ENCODE data around the gene FAM163A.
"Not testable (repeated sequence)": the region's sequence is repeated elsewhere in the genome, so short reads cannot be mapped to it uniquely, and the experiment has no call there.

The FAM163A gene

DNA sequence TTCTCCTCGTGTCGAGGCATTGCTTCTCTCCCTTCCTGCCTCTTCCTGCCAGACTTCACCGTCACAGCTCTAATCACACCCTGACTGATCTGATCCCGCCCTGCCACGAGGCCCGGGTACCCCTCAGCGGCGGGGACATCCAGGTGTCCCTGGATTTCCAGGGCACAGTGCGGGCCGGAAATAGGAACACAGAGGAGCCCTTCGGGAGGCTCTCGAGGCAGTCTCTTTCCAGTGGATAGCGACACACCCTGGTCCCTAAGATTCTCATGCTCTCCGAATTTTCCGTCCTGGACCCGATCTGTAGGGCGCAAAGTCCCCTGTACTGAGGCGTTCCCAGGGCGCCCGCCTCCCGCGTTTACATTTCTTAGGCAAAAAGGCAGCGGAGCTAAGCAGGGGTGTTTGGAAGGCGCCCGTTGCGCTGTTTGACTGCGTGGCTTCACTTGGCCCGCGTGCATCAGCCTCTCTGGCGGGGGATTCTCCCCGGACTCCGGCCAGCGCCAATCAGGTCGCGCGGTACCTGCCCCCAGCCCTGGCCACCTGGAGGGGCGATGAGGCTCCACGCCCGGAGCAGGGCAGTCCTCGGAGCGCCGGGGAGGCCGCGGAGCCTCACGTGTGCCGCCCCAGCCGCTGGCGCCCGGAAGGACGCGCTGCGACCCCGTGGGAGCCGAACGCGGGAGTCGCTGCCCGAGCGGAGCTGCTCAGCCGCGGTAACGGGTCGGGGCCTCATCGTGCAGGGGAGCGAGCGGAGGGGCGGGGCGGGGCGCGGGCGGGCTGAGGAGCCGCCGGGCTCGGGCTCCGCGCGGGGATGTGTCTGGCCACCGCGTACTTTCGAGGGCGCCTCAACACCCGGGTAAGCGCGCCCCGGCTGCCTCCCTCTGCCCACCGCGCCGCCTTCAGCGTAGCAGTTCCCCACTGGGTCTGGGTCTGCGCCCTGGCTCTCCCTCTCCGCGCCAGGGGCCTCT lies at the start of gene FAM163A:
Gene FAM163A (plus strand): TSS at position 575 of the 962 bp plus-strand sequence. CDS start 69,807 bp downstream, outside the sequence.
- intact Hi-C loops (cut with DNase I), result no loop called here
- peak in 2 of 10 donors; percentile 70 to 77 for DNase-seq

DNA sequence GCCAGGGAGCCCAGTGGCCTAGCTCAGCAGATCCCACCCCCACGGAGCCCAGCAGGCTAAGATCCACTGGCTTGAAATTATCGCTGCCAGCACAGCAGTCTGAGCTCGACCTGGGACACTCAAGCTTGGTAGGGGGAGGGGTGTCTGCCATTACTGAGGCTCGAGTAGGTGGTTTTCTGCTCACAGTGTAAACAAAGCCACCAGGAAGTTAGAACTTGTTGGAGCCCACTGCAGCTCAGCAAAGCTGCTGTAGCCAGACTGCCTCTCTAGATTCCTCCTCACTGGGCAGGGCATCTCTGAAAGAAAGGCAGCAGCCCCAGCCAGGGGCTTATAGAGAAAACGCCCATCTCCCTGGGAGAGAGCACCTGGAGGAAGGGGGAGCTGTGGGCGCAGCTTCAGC lies 48.6 kb upstream of the FAM163A start:
- DNase-seq; intact Hi-C loops (cut with DNase I): not testable (repeated sequence)

DNA sequence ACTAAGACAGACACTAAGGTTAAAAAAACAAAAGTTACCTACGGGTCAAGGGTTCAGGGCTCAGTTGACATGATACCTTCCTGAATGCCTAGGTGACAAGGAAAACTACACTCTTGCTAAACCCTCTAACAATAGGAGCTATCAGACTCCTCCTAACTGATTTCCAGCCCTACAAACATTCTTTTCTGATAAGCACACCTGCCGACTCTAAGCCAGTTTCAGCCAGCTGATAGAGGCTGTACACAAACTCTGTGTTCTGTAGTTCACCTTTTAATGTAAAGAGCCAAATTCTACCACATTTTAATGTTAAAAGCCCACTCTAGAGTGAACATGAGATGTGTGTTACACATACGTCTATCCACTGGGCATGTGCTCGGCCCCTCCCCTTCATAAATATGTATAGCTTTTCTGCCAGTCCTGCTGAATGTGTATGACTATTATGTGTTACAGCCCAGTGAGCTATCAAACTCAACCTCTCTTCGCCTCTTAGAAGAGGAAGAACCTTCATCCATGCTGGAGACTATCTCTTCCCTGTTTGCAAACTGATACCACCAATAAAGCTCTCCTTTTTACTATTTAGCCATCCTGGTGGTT lies 40.0 kb upstream of the FAM163A start:
- DNase-seq, result no peak
- intact Hi-C loops (cut with DNase I), result no loop called here

DNA sequence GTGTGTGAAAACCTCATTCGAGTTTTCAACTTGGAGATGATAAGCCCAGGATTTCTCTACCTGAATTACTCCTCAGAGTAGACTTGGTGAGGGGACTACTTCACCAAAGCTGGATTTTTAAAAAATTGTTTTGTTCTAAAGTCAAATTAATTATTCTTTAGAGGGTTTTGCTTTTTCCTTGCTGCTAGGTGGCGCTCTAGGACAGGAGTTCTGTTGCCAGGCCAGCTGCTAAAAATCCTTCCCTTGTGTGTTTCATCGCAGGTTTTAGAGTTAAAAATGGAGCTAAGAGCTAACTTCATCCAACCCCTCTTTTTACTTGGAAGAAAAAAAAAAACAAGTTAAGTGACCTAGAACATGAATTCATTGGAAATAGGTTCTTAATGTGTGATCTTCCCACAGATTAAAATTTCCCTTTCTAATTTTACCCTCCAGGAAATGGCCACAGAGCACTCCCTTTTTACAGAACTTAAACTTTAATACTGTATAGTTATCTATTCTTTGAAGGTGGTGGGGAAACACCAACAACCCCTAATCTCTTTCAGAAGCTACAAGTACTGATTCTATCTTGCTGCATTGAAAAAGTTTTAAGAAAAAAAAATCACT lies 36.7 kb upstream of the FAM163A start:
- peak in 7 of 10 donors; percentile 43 to 85 (median 56) for DNase-seq
- intact Hi-C loops (cut with DNase I), result loop anchor here (1.0 to 2.0 kb wide), 2 partner anchors 108 to 470 kb away; no protein-coding TSS in a partner anchor

DNA sequence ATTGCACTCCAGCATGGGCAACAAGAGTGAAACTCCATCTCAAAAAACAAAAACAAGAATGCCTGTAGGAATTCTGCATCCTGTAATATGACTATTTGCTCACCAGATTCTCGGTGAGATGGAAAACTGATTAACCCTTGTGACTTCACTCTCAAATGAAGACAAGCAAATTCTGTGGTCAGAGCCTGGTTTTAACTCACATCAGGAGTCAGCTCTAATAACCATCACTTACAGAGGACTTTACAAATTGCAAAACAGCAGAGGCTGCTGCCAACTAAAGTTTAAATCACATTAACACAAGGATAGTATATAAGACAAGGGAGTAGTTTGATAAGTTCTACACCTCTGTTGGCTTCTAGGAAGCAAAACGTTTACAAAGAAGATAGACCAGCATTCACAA lies 35.7 kb upstream of the FAM163A start:
- intact Hi-C loops (cut with DNase I), result loop anchor here (2.0 kb wide), 1 partner anchor 469 kb away; no protein-coding TSS in a partner anchor
- no peak for DNase-seq

DNA sequence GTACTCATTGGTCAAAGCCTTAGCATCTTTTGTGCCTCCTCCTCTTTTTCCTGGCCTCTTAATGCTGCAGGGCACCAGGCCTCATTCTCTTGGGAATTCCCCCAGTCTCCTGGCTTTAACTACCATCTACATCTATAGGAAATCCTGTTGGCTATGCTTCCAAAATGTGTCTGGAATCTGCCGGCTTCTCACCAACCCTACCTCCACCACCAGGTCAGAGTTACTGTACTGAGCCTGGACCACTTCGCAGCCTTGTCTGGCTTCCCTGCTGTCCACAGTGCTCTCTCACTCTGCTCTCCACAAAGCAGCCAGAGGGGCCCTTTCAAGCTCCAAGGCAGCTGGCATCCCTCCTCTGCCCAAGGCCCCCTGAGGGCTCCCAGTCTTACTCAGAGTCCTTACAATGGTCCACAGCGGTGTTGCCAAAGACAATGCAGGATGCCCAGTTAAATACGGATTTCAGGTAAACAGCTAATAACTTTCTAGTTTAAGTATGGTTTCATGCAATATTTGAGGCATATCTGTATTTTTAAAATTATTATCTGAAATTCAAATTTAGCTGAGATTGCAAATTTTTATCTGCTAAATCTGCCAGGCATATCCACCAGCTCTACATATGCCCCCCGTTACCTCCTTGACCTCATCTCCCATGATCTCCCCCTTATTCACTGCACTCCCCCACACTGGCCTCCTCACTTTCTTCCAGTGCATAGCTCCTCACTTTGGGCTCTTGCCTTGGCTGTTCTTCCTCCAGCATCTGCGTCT lies 34.5 kb upstream of the FAM163A start:
- no peak for DNase-seq
- intact Hi-C loops (cut with DNase I), result no loop called here

DNA sequence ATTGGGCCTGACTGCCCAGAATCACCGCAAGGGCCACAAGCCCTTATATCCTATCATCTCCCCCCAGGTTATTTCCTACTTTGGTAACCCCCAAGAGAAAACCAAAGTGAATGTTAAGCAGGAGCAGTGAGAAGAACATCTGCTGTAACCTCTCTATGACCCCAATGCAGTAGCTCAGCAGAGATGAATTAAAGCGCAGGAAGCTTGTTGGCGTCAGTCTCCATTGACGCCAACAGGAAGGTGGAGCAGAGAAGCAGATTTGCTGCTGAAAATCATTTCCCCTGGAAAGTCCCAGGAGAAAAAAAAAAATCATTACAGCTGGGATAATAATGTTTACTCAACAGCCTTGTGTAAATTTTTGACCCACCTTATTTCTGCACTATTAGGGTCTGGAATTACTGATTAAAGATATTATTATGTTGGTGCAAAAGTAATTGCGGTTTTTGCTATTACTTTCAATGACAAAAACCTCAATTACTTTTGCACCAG lies 33.2 kb upstream of the FAM163A start:
- intact Hi-C loops (cut with DNase I), result no loop called here
- no peak for DNase-seq

DNA sequence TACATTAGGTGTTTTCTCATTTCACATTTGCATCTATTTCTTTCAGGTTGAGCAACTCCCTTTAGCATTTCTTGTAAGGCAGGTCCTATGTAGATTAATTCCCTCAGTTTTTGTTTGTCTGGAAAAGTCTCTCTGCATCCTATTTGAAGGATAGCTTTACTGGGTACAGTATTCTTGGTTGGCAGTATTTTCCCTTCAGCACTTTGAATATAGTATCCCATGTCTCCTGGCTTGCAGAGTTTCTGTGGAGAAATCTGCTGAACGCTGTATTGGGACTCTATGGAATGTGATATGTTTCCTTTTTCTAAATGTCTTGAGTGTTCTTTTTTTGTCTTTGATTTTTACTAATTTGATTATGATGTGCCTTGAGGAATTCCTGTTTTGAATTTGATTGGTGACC lies 28.9 kb upstream of the FAM163A start:
- intact Hi-C loops (cut with DNase I), result no loop called here
- no peak for DNase-seq

DNA sequence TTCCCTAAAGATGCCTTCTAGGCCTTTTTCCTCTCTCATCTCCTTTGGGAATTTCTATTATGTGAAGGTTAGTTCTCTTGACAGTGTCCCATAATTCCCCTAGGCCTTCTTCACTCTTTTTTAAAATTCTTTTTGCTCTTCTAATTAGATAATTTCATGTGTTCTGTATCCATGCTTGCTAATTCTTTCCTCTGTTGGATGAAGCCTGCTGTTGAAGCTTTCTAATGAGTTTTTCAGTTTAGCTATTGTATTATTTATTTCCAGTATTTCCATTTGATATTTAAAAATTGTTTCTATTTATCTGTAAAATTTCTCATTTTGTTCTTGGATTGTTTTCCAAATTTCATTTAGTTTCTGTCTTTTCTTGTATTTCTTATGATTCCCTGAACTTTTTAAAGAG lies 28.5 kb upstream of the FAM163A start:
- intact Hi-C loops (cut with DNase I), result no loop called here
- no peak for DNase-seq

DNA sequence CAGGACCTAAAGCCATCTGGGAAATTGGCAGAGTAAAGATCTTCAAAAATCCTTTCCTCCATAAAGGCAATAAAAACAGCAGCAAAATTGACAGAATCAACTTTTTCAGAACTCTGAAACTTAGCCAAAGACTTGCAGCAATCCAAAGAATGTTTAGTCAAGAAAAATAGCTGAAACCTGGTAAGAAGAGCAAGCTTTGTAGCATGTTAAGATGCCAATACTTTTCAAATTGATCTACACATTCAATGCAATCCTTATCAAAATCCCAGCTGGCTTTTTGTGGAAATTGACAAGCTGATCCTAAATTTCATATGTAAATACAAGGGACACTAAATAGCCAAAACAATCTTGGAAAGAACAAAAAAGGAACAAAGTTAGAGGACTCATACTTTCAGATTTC lies 23.8 kb upstream of the FAM163A start:
- no peak for DNase-seq
- intact Hi-C loops (cut with DNase I), result no loop called here

DNA sequence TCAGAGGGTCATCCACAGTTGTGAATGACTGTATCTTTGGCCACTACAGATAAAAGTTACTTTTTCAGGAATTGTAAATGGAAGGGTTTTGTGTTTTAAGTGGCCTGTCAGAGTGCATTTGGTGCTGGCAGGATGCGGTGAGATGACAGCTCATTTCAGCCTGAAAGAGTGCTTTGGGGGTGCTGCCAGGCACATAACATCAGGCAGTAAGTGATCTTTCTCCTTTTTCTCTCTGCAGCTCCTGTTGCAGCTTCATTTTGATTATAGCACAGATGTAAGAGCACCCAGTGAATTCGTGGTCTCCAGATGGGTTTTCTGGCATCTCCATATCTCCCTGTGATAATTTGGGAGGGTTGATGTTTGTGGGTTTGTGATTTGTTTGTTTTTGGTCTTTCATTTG lies 14.8 kb upstream of the FAM163A start:
- intact Hi-C loops (cut with DNase I), result no loop called here
- no peak for DNase-seq

DNA sequence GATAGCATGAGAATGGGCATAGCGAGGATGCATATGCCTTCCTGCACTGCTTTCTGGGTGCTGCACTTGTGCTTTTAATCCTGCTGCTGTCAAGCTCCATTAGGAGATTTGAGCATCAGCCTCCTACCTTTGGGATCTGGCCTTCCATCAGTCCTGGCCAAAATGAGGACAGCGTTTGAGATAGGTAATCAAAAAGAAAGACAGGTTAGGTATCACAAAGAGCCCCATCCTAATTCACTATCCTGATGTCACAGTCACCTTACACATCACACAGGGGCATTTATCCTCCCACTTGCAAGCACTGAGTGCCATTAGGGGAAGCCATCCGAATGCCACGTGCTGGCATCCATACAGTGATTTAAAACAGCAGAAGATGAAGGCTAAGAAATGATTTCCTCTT lies 13.2 kb upstream of the FAM163A start:
- no peak for DNase-seq
- intact Hi-C loops (cut with DNase I), result no loop called here

DNA sequence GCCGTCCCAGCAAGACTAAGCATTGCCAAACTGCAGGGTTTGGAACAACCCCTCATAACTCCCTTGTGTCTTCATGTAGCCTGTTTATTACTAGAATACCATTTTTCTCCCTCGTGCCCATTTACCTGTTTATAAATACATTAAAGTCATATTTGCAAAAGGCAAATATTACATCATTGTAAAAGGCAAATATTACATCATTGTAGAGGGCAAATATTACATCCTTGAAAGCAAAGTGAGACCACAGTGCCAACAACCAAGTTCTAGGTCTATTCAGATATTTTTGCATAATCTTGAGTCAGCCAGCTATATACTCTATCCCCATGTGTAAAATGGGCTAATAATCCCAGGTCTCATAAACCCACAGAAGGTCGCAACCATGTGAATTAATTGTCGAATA lies 11.4 kb upstream of the FAM163A start:
- no peak for DNase-seq
- intact Hi-C loops (cut with DNase I), result no loop called here

DNA sequence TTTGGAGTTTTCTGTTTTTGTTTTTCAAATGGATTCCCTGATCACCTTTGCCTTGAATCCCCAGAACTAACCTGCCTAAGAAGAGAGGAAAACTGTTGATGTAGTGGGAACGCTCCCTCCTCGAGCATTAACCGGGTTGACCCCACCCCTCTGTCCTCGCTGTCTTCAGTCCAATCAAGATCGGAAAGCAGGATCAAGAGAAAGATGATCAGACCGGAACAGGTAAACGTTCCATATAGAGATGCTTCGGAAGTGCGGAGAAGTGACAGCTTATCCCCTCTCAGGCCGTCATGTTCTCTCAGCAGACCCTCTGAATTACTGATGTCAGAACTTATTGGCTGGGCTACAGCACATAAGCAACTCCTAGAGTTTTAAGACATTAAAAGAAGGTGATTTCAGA lies 800 bp upstream of the FAM163A start:
- intact Hi-C loops (cut with DNase I), result no loop called here
- DNase-seq, result no peak

DNA sequence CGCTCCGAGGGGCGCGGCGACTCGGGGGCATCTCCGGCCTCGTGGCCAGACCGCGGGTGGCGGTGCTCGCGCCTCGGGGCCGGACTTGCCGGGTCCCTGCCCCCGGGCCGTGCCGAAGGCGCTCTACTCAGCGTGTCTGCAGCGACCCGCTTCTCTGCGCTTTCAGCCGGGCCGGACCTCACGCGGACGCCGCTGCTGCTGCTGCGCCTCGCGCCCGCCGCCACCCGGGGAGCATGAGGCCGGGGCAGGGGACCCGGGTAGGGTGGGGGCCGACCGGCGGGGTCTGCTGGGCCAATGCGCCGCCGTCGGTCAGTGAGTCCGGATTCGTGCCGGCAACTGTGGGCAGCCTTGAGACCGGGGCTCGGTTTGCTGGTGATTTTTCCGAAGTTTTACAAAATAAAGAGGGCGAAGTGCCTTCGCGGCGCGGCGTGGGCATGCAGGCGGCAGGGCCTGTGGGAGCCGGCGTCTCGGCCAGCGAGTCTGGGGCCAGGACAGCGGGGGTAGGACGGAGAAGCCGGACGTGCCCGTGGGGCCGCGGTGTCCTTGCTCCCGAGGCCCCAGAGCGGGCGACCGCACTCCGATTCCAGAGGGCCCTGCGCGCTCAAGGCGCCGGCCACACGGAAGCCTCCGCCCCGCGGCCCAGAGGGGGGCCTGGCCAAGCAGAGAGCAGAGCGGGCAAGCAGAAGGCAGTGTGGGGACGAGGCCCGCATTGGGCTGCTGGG lies 749 bp downstream of the FAM163A start:
- intact Hi-C loops (cut with DNase I), result no loop called here
- peak in 2 of 10 donors; percentile 70 to 79 for DNase-seq

DNA sequence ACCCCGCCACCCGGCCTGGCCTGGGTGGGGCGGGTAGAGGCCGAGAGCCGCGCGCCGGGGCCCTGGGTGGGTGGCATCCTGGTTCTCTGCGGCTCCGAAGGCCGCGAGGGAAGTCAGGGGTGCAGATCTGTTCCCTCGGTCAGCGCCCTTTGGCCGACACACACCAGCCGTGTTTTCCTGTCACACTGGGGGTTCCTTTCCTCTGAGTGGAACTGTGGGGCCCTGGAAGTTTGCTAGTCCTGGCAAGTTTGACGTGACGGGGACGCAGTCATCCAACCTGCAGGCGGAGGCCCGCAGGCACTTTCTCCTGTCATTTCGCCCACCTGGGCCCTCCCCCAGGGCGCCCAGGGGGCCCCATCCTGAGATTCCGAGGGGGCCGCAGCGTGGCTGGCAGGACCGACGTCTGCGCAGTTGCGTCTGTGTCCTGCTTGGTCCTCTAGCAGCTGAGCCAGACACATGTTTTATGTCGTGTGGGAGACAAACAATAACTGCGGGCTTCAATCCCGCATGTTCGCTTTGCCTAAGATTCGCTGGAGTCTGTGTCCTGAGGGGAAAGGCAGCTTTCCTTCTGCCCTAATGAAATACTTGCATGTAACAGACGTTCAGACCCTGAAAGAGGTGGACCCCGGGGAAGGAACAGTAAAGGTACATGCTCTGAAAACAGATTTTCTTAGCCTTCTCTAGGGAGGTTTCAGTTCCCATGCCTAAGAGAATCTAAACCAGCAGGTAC lies 1.5 kb downstream of the FAM163A start:
- intact Hi-C loops (cut with DNase I), result no loop called here
- DNase-seq, result peak in 2 of 10 donors; percentile 53 to 61

DNA sequence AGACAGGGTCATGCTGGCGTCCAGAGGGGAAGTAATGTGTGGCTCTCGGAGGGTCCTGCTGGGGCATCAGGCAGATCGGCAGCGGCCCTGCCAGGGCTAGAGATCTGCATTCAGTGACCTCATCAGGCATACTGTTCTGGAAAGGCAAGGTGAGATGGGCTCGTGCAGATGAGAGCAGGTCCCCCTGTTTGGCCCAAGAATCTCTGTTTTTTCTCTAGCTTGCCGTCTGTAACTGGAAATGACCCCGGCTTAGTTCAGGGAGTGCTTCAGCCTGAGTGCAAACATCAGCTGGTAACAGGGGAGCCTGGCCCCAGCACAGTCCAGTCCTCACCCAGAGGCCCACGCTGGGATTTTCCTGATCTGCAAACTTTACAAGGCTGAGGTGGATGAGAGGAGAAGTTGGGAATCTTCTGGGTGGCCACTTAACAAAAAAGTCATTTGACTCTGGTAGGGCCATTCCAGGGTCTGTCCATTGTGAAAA lies 2.1 kb downstream of the FAM163A start:
- intact Hi-C loops (cut with DNase I), result no loop called here
- DNase-seq, result peak in 1 of 10 donors; percentile 59

DNA sequence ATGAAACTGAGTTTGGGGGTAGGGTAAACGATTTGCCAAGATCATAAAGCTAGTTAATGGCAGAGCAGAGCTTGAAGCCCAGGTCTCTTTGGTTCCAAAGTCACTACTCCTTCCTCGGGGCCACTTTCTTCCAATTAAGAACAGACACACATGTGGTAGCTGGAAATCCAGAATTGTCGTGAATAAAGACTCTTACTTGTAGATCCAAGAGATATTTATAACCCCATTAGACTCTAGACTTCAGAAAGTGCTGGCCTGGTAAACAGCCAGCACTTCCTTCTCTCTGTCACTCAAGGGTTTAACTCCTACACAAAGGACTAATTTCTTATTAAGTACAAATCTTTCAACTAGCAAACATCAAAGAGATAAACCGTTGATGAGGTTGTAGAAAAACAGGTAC lies 2.7 kb downstream of the FAM163A start:
- DNase-seq, result no peak
- intact Hi-C loops (cut with DNase I), result no loop called here

DNA sequence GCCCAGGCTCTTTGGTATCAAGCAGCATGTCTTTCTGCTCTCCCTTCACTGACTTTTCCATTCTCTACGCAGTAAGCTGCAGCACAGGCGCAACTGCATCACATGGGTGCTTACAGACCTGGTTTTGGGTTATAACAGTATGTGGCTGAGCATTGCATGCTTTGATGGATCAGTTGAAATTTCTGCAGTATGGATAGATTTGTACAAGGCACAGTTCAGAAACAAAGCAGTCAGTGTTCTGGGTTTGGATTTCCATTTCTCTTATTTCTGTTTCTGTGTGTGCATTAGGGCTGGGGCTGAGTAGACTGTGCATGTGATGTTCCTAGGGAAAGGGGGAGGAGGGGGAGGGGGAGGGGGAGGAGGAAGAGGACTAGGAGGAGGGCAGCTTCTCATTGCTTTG lies 4.5 kb downstream of the FAM163A start:
- no peak for DNase-seq
- intact Hi-C loops (cut with DNase I), result no loop called here
